ELF-1 (cell line): ENCODE results near the gene CYP19A1.

Experiments
- DNase-seq: peaks from one replicate; pipeline ENCODE4 v3.0.0-alpha.2; 2016; ENCODE audit warnings: low read depth, low spot score

The CYP19A1 gene

DNA sequence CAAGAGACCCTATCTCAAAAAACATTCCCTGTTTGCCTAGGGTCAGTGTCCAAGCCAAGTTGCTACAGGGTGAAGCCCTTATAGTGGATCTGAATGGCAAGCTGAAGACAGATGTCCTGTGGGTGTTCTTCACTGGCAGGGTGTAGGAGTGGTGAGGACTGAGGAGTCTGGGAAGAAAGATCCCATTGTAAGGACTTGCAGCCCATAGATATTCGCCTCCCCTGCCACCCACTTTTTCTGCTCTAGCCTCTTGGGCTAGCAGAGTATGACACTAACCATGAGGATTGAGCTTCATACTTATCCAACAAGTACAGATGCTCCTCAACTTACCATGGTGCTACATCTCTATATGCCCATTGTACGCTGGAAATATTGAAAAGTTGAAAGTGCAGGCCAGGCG lies 13.2 kb downstream of the CYP19A1 start:
- DNase-seq: no peak

DNA sequence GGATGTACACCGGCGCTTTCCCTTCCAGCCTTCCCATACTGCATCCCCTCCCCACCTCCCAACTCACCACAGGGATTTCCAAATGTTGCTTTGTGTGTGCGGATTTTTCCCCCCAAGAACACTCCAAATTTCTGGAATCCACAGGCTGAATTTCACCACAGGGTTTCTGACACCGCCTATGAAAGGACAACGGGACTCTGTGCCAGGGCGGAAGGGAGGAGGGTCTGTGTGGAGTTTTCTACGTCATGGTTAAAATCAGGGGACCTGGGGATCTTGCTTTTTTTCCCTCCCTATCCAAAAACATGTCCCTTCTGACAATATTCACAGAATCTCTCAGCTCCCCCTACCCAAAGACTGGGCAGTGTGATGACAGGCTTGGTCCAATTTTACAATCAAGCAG lies 14.6 kb downstream of the CYP19A1 start:
- DNase-seq: no peak

DNA sequence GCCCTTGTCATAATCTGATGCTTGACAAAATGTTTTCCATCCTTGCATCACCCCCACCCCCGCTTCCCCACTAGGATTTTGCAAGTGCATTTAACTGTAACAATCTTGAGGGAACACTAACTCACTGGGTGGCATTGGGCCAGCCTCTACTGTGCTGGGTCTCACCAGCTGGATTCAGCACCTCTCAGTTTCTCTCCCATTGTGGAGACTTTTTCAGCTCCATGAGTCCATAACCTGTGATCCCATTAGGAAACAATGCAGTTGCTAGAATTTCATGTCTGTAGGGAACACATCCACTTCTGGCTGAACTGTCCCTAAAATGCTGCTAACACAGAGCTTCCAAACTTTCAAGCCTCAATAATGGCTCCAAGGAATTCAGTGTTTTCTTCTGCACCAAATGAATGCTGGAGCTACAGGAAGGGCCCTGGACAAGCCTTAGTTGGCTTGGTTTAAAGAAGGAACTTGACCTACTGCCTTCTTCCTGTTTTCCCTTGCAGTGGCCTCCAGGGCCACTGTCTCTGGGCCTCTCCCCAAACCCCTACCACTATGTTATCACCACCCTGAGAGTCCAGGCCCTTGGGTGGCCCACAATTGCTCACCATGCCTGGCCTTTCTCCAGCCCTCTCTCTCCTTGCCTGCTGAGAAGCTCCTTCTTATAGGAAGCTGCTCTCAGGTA lies 15.6 kb downstream of the CYP19A1 start:
- DNase-seq: no peak

DNA sequence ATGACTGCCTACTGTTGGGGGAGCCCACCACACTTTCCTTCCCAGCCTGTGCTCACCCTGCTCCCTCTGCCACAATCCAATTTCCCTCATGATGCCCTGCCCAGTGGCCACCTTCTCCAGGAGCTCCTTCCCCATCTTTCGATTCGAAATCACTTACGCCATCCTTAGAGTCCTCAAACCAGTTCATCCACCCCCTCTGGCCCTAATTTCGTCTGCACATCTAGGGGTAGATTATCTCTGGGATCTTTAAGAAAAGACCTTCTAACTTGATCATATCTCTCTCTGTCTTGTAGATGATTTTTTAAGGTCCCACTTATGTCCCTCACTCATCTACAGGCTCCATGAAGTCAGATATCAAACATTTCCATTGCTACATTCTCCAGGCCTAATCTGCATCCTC lies 17.1 kb downstream of the CYP19A1 start:
- no peak for DNase-seq

DNA sequence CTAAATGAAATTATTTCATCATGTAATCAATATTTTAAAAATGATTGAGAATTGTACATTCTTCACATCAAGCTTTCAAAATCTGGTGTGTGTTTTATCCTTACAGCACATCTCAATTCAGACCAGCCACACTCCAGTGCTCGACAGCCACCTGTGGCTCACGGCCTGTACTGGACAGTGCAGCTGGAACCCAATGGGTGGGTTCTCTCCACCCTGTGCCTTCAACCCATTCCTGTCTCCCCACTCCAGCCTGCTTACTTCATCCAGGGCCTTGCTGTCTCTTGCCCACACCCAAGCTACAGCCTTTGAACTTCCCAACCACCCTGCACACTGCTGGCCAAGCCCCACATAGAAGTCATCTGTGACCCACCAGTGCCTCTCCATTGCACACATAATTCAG lies 17.6 kb downstream of the CYP19A1 start:
- DNase-seq: no peak

- DNase-seq: no peak
Measured at GRCh38 chr15:51319539-51319938, 18.9 kb downstream of the CYP19A1 start.

GRCh38 chr15:51318382-51319150 lies 19.8 kb downstream of the CYP19A1 start:
- DNase-seq: no peak

- no peak for DNase-seq
Measured at GRCh38 chr15:51316636-51317035, 21.8 kb downstream of the CYP19A1 start.

- peak; percentile 27 for DNase-seq
Measured at GRCh38 chr15:51315726-51316125, 22.7 kb downstream of the CYP19A1 start.

DNA sequence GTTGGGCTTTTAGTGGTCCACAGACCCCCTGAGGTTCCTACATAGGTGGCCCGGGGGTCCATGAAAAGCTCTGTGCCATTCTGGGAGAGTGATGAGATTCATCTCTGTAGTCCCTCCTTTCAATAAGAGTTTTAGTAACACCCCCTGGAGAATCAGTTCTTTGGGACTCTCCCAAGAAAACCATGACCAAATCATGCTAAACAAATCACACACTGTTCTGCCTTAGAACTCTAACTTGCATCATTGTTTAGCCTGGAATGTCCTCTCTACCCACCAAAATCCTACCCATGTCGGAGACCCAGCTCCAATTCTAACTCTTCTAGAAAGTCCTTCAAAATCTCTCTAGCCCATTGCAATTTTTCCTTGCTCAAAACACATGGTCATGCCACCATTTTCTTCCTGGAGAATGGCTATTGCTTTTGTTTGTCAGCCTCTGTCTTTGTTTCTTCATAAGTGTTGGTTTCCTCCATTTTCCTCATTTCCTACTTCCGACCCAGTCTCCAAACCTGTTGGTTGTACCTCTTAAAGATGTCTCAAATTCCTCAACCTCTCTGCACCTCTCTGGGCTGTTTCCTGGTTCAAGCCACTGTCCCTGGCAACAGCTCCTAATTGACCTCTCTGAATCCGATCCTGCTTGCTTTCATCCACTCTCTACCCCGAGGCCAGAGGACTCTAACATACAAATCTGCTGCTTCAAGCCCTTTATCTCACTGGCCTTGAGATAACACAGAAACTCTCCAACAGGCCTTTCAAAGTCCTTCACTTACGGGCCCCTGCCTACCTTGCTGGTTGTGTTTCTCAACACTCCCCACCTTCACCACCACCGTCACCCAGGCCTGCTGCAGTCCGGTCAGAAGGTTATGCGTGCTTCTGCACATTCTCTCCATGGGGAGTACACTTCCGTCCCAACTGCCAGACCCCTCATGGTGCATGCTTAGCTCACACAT lies 23.7 kb downstream of the CYP19A1 start:
- DNase-seq: peak; percentile 82

DNA sequence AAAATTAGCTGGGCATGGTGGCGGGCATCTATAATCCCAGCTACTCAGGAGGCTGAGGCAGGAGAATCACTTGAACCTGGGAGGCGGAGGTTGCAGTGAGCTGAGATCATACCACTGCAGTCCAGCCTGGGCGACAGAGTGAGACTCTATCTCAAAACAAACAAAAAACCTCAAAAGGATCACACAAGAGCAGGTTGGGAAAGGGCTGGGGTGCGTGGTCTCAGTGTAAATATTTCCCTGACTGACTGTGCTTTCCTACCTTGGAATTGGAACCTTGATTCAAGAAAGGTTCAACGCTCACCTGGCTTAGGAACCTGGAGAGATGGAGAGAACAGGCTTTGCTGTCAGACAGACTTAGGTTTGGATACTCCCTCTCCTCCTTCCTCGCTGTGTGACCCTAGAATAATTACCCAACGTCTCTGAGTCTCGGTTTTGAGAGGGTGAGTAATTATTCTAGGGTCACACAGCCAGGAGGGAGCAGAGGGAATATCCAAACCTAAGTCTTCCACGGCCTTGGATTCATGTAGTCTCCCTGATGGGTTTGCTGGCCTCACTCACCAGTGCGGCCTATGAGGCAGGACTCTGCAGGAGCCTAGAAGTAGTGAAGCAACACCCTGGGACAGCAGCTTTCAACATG lies 24.6 kb downstream of the CYP19A1 start:
- DNase-seq: no peak

DNA sequence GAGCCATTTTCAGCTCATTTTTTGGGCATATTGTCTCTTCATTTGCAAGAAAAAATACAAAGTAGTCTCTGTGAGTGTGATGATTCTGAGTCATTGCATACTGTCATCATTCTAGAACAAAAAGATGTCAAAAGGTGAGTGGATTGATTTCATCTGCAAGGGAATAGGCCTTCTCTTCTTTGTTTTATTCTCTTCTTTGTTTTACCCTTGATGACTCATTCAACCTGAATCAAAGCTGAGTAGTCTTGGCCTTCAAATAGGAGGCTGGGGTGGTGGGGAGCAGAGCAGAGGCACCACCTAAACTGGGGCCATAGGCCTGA lies 25.4 kb downstream of the CYP19A1 start:
- DNase-seq: no peak

- peak; percentile 13 for DNase-seq
Measured at GRCh38 chr15:51312166-51313073, 26.0 kb downstream of the CYP19A1 start.

GRCh38 chr15:51311510-51311909 lies 26.9 kb downstream of the CYP19A1 start:
- peak; percentile 41 for DNase-seq

DNA sequence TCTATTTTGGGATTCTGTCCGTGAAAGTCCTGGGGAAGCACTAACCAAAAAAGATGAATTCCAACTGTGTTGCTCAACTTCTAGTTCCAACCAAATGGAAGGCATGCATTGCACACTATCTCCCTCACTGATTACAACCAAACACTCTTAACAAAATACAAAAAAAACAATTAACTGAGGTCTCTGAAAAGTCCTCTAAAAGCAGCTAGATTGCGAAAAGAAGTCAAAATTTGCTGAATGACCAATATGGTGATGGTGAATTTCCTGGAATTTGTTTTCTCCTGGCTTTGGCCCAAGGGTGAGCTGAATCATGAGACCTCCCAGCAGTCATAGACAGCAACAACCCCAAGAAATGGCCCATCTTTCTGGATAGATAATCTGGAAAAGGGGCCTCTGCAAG lies 28.3 kb downstream of the CYP19A1 start:
- DNase-seq: no peak

DNA sequence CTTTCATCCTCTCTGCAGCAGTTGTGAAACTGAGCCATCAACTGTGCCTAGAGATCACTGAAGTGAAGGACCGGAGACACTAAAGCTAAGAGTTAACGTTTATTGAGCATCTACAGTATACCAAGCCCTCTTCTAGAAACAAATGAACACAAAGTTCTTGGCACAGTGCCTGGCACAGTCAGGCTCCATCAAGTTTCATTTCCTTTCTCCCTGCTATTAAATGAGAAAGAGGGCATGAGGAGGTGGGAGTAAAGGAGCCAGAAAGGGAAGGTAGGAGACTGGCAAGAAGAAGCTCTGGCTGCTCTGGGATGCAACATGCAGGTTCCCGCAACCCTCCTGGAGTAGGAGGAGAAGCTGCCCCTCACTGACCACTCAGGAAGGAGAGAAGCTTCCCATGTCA lies 30.6 kb downstream of the CYP19A1 start:
- DNase-seq: no peak

GRCh38 chr15:51307325-51307724 lies 31.1 kb downstream of the CYP19A1 start:
- DNase-seq: no peak

- no peak for DNase-seq
Measured at GRCh38 chr15:51303462-51303980, 34.9 kb downstream of the CYP19A1 start.

DNA sequence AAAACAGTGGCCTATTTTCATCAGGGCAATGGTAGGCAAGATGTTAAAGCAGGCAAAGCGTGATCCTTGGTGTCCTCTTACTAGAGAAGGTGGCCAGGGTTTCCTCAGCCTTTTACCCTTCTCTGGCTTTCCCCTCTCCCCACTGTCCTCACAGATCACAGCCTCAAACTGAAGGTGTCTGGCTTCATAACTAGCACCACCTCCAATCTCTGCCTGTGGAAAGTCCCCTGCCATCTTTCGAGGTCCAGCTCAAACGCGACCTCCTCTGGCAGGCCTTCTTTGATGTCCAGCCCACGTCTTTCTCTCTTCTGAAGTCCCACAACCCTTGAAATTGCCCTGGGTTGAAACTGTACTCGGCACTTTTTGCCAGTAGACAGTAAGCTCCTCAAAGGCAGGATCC lies 35.9 kb downstream of the CYP19A1 start:
- no peak for DNase-seq

GRCh38 chr15:51299187-51300015 lies 39.0 kb downstream of the CYP19A1 start:
- DNase-seq: no peak
